Measurements from ENCODE around the gene JUP. TPM values are rescaled to one million over a fixed set of nuclear protein-coding genes. Genes with fewer than 3 reads are reported as not detected.

The JUP gene
- total and polyA plus RNA-seq, 2 of the 4 experiments (the other 2 are of a cell fraction) = 12.9 to 27.3 TPM

GRCh38 chr17:41782142-41782541, 4.4 kb downstream of the JUP start:
- no peak overlapping the region for H3K14ac ChIP-seq (replicated peaks; ENCODE audit: low read depth, low read length)
- ATAC-seq (ENCODE audit: low read depth) (no peak), DNase-seq (no peak)
- H2AFZ ChIP-seq (replicated peaks; ENCODE audit: low read length, poor library complexity) = no peak overlapping the region
- no peaks in the 10 kb centered on the region for H3K27me3 ChIP-seq (ENCODE audit: control insufficient read depth, insufficient read depth, low read length)
- no peak overlapping the region for H3K23ac ChIP-seq (ENCODE audit: low read depth, low read length)
- in situ Hi-C loops (cut with MboI; ENCODE audit: low sequenced_read_pairs) (no loop called here), dilution Hi-C loops (cut with HindIII; ENCODE audit: low sequenced_read_pairs, unreplicated experiment) (no loop called here), intact Hi-C loops (cut with micrococcal nuclease) (no loop called here)
- H3K9me1 ChIP-seq (ENCODE audit: insufficient read depth, low read length) = peaks cover 11% of the 10 kb centered on the region
- no peak overlapping the region for H2BK15ac ChIP-seq (ENCODE audit: low read depth, low read length)
- no peak overlapping the region for H4K91ac ChIP-seq (ENCODE audit: insufficient read depth, low read depth, low read length)
- BruUV-seq (replicated peaks) = no TSS peak
- H3K4me3 ChIP-seq (ENCODE audit: insufficient read depth, low read depth, low read length) = no peak overlapping the region
- whole genome bisulfite sequencing, 2 experiments (ENCODE audit: extremely low coverage in 2 of 2, insufficient read length in 1 of 2) = 100% methylated on average over 1 of the region's 4 CpGs; no CpG with 5 or more reads in 1 of the 2 experiments
- no peak overlapping the region for H3K18ac ChIP-seq (ENCODE audit: low read depth, low read length)
- H3K4ac ChIP-seq (ENCODE audit: low read depth, low read length) = peak overlapping the region; percentile 5; the same call in 1 of the 2 replicates
- H4K5ac ChIP-seq (ENCODE audit: low read depth, low read length) = no peak overlapping the region
- no peaks in the 10 kb centered on the region for H3K9me3 ChIP-seq (ENCODE audit: control insufficient read depth, insufficient read depth, low read length)
- H2BK20ac ChIP-seq (ENCODE audit: low read depth, low read length) = no peak overlapping the region
- no peak overlapping the region for H3K27ac ChIP-seq (ENCODE audit: insufficient read depth, low read length)
- peaks cover 28% of the 10 kb centered on the region for H3K4me1 ChIP-seq (ENCODE audit: control insufficient read depth, insufficient read depth, low read length)
- H2BK5ac ChIP-seq (ENCODE audit: low read depth, low read length, poor library complexity, severe bottlenecking) = no peak overlapping the region
- no peak overlapping the region for H3K4me2 ChIP-seq (ENCODE audit: low read depth, low read length)
- peaks cover 6 to 61% of the 10 kb centered on the region in 2 experiments; a peak in 3 of 4 replicates for H3K79me1 ChIP-seq (ENCODE audit: low read depth in 1 of 2, low read length in 2 of 2)
- no peak overlapping the region for H3K56ac ChIP-seq (ENCODE audit: extremely low read depth, insufficient read depth, low read length)
- POLR2A ChIA-PET (ENCODE audit: unreplicated experiment) = interaction anchor here (1.3 kb wide), 1 partner anchor 36 kb away, joined by 3 read pairs; no protein-coding TSS in a partner anchor
- H2BK120ac ChIP-seq (ENCODE audit: low read depth, low read length) = no peak overlapping the region
- 0 out of 2 replicates have a peak, but pooled peaks cover 2% of the 10 kb centered on the region for H3K36me3 ChIP-seq (ENCODE audit: control insufficient read depth, insufficient read depth, low read length)
- H3K9ac ChIP-seq (ENCODE audit: low read depth, low read length) = no peak overlapping the region
- H2AK5ac ChIP-seq (ENCODE audit: low read depth, low read length) = no peak overlapping the region
- H2AK9ac ChIP-seq (replicated peaks; ENCODE audit: low read depth, low read length, poor library complexity) = peak overlapping the region; percentile 3
- H4K8ac ChIP-seq (ENCODE audit: low read depth in 2 of 2, low read length in 2 of 2) = no peak overlapping the region
- TF ChIP-seq MAZ (IDR thresholded peaks at IDR 0.05; ENCODE audit: borderline replicate concordance, low read depth, low read length) = no peak
- TF ChIP-seq ELK1 (IDR thresholded peaks at IDR 0.05; ENCODE audit: borderline replicate concordance, low read depth, low read length) = no peak
- no peak for TF ChIP-seq BHLHE40 (IDR thresholded peaks at IDR 0.05; ENCODE audit: low read depth, low read length)
- no peak for TF ChIP-seq RCOR1 (IDR thresholded peaks at IDR 0.05; ENCODE audit: insufficient replicate concordance, low read length)
- TF ChIP-seq MAFK (IDR thresholded peaks at IDR 0.05; ENCODE audit: low read depth, low read length) = no peak
- no peak for TF ChIP-seq FOS (IDR thresholded peaks at IDR 0.05; ENCODE audit: low read depth, low read length)
- TF ChIP-seq USF2 (IDR thresholded peaks at IDR 0.05; ENCODE audit: low read depth, low read length) = no peak
- TF ChIP-seq RFX5 (IDR thresholded peaks at IDR 0.05; ENCODE audit: low read depth, low read length) = no peak
- no peak for TF ChIP-seq NFE2L2 (IDR thresholded peaks at IDR 0.05; ENCODE audit: low read depth, low read length)
- CTCF ChIA-PET = no interaction called here
- peaks cover 25% of the 10 kb centered on the region for H4K20me1 ChIP-seq (ENCODE audit: insufficient read depth, low read length)
